ENCODE results near the gene RANBP10.

- TF ChIP-seq RELA (IDR thresholded peaks at IDR 0.05; ENCODE audit: borderline replicate concordance, partially characterized antibody) (no peak), JUND (IDR thresholded peaks at IDR 0.05; ENCODE audit: low read depth, low read length) (no peak), CTCF (IDR thresholded peaks at IDR 0.05 in 2 of 3, conservative IDR thresholded peaks at IDR 0.05 in 1 of 3; ENCODE audit: control insufficient read depth in 2 of 3, extremely low read depth in 1 of 3, insufficient read depth in 1 of 3, low read depth in 3 of 3, low read length in 3 of 3) (no peak), IRF5 (IDR thresholded peaks at IDR 0.05; ENCODE audit: borderline replicate concordance) (no peak), POLR2AphosphoS5 (IDR thresholded peaks at IDR 0.05; ENCODE audit: low read length) (no peak), EP300 (IDR thresholded peaks at IDR 0.05; ENCODE audit: borderline replicate concordance in 1 of 2, control insufficient read depth in 1 of 2, low read depth in 2 of 2, low read length in 2 of 2) (no peak), ZNF207 (IDR thresholded peaks at IDR 0.05; ENCODE audit: borderline replicate concordance) (no peak)
- TF ChIP-seq, protein P1, sequence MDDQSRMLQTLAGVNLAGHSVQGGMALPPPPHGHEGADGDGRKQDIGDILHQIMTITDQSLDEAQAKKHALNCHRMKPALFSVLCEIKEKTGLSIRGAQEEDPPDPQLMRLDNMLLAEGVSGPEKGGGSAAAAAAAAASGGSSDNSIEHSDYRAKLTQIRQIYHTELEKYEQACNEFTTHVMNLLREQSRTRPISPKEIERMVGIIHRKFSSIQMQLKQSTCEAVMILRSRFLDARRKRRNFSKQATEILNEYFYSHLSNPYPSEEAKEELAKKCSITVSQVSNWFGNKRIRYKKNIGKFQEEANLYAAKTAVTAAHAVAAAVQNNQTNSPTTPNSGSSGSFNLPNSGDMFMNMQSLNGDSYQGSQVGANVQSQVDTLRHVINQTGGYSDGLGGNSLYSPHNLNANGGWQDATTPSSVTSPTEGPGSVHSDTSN (IDR thresholded peaks at IDR 0.05; ENCODE audit: insufficient replicate concordance, low read depth, low read length): no peak
These were observed 2.5 kb downstream of the RANBP10 start for GRCh38 chr16:67803894-67804293.
